ENCODE results near the gene ZNF786. TPM values are rescaled to one million over a fixed set of nuclear protein-coding genes. Genes with fewer than 3 reads are reported as not detected.

Gene ZNF786
- total and polyA plus RNA-seq, 9 of the 15 experiments (the other 6 are each of a cell fraction or from before 2014, with no cell fraction given): 0.31 to 5.4 (median 3.0) TPM

DNA sequence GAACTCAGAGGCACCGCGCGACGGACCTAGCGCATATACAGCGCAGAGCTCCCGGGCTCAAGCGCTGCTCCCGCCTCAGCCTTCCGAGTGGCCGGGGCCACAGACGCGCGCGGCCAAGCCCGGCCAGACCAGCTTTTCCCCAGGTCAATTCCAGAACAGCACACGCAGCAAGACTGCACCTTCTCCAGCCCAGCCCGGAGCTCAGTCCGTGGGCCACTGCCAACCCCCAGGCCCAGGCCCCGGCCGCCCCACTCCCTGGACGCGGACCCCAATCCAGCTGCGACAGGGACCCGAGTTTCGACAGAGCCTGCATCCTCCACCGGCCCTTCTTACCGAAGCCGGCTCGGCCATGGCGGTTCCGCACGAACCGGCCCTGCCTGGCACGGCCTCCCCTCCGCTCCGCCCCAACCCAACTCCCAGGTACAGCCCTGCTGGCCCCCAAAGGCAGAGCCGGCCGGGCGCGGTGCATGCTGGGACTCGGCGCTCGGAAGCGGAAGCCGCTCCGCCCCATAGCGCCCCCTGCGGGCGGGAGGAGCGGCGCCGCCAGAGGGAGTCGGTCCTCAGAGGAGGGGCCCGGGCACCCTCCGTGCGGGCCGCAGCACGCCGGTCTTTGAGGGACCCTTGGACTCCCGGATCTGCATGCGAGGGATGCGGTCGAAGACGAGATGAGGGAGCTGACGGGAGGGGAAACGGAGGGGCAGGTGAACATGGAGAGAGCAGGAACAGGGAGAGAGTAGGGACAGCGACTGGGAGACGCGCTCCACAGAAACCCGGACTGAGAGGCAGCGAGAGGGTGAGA, 35.5 kb upstream of the ZNF786 start, which contains the start of gene ZNF425 (continued):
- TF ChIP-seq ZNF764 (CRISPR knock-in tag; IDR thresholded peaks at IDR 0.05; ENCODE audit: low read depth): no peak; the same call in 1 of the 2 replicates
- no peak for TF ChIP-seq CUX1 (CRISPR knock-in tag; IDR thresholded peaks at IDR 0.05)
- no peak for TF ChIP-seq NFE2L1 (tag; IDR thresholded peaks at IDR 0.05; ENCODE audit: borderline replicate concordance, low read depth)
- TF ChIP-seq, protein P1, sequence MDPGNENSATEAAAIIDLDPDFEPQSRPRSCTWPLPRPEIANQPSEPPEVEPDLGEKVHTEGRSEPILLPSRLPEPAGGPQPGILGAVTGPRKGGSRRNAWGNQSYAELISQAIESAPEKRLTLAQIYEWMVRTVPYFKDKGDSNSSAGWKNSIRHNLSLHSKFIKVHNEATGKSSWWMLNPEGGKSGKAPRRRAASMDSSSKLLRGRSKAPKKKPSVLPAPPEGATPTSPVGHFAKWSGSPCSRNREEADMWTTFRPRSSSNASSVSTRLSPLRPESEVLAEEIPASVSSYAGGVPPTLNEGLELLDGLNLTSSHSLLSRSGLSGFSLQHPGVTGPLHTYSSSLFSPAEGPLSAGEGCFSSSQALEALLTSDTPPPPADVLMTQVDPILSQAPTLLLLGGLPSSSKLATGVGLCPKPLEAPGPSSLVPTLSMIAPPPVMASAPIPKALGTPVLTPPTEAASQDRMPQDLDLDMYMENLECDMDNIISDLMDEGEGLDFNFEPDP (CRISPR knock-in tag; IDR thresholded peaks at IDR 0.05): peak; percentile 83
- no peak for TF ChIP-seq RFX1 (IDR thresholded peaks at IDR 0.05)
- no peak; the same call in 1 of the 2 replicates for TF ChIP-seq HIVEP1 (CRISPR knock-in tag; IDR thresholded peaks at IDR 0.05)
- TF ChIP-seq L3MBTL2 (IDR thresholded peaks at IDR 0.05): peak; percentile 66
- no peak for TF ChIP-seq ZNF449 (CRISPR knock-in tag; IDR thresholded peaks at IDR 0.05)
- no peak for TF ChIP-seq PTTG1 (tag; IDR thresholded peaks at IDR 0.05; ENCODE audit: low read depth)
- TF ChIP-seq MEIS2 (IDR thresholded peaks at IDR 0.05; ENCODE audit: partially characterized antibody): no peak
- TF ChIP-seq CHD4 (IDR thresholded peaks at IDR 0.05; ENCODE audit: insufficient read depth, insufficient replicate concordance, low read depth, low read length, poor library complexity, severe bottlenecking): no peak
- no peak for TF ChIP-seq FOXJ3 (CRISPR knock-in tag; IDR thresholded peaks at IDR 0.05)
- TF ChIP-seq, protein P2, sequence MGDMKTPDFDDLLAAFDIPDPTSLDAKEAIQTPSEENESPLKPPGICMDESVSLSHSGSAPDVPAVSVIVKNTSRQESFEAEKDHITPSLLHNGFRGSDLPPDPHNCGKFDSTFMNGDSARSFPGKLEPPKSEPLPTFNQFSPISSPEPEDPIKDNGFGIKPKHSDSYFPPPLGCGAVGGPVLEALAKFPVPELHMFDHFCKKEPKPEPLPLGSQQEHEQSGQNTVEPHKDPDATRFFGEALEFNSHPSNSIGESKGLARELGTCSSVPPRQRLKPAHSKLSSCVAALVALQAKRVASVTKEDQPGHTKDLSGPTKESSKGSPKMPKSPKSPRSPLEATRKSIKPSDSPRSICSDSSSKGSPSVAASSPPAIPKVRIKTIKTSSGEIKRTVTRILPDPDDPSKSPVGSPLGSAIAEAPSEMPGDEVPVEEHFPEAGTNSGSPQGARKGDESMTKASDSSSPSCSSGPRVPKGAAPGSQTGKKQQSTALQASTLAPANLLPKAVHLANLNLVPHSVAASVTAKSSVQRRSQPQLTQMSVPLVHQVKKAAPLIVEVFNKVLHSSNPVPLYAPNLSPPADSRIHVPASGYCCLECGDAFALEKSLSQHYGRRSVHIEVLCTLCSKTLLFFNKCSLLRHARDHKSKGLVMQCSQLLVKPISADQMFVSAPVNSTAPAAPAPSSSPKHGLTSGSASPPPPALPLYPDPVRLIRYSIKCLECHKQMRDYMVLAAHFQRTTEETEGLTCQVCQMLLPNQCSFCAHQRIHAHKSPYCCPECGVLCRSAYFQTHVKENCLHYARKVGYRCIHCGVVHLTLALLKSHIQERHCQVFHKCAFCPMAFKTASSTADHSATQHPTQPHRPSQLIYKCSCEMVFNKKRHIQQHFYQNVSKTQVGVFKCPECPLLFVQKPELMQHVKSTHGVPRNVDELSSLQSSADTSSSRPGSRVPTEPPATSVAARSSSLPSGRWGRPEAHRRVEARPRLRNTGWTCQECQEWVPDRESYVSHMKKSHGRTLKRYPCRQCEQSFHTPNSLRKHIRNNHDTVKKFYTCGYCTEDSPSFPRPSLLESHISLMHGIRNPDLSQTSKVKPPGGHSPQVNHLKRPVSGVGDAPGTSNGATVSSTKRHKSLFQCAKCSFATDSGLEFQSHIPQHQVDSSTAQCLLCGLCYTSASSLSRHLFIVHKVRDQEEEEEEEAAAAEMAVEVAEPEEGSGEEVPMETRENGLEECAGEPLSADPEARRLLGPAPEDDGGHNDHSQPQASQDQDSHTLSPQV (IDR thresholded peaks at IDR 0.05): peak; percentile 60; the same call in 1 of the 2 replicates
- TF ChIP-seq MTA3 (IDR thresholded peaks at IDR 0.05; ENCODE audit: borderline replicate concordance): peak; percentile 94
